H1 (cell line): ENCODE data around the gene GH2. TPM values are rescaled to one million over a fixed set of nuclear protein-coding genes. Genes with fewer than 3 reads are reported as not detected.

Experiments used
- CTCF ChIA-PET: fragments of 300-600 bp; sonication (Branson Sonifier 250); formaldehyde crosslinking; loops from one replicate; lab custom pipeline; 2021; ENCODE audit not compliant: partially characterized antibody; lab: Charles Lee
- POLR2A ChIA-PET: fragments of 300-600 bp; sonication (Branson Sonifier 250); formaldehyde crosslinking; loops from one replicate; lab custom pipeline; 2021; ENCODE audit warnings: inconsistent platforms; ENCODE audit not compliant: partially characterized antibody; lab: Charles Lee
- DNase-seq, 2 experiments: peaks; one replicate each; pipeline versions ENCODE4 v3.0.0 to v3.0.0-alpha.2; 2010 to 2022; ENCODE audit warnings: low spot score in 2 of 2, low read depth in 1 of 2, mixed read lengths in 1 of 2
- FAIRE-seq: peaks from 2 replicates; lab custom pipeline; 2011; peaks lifted over from hg19 to GRCh38; lab: Jason Lieb, UNC
- H2AFZ ChIP-seq: 2 replicates; pipeline ENCODE4 v1.8.1; 2012; ENCODE audit warnings: low read length, inconsistent platforms
- H2AK5ac ChIP-seq: 2 replicates; pipeline ENCODE4 v1.6.1; 2013; ENCODE audit warnings: low read depth, low read length
- H2BK120ac ChIP-seq: replicated peaks from 2 replicates; pipeline ENCODE3; 2013; ENCODE audit warnings: low read depth, low read length, inconsistent platforms
- H2BK12ac ChIP-seq: 2 replicates; pipeline ENCODE4 v1.6.1; 2013; ENCODE audit warnings: low read depth, low read length
- H2BK15ac ChIP-seq: 2 replicates; pipeline ENCODE4 v1.6.1; 2013; ENCODE audit warnings: low read length
- H2BK20ac ChIP-seq: 2 replicates; pipeline ENCODE4 v1.6.1; 2013; ENCODE audit warnings: low read length
- H2BK5ac ChIP-seq: 2 replicates; pipeline ENCODE4 v1.6.1; 2013; ENCODE audit warnings: low read depth, low read length
- H3K14ac ChIP-seq: 2 replicates; pipeline ENCODE4 v1.6.1; 2013; ENCODE audit warnings: inconsistent platforms; ENCODE audit not compliant: insufficient read length
- H3K18ac ChIP-seq: 2 replicates; pipeline ENCODE4 v1.6.1; 2013; ENCODE audit warnings: low read length; ENCODE audit errors: extremely low read depth
- H3K23ac ChIP-seq: 2 replicates; pipeline ENCODE4 v1.6.1; 2013; ENCODE audit warnings: inconsistent platforms; ENCODE audit not compliant: insufficient read length
- H3K23me2 ChIP-seq: 2 replicates; pipeline ENCODE4 v1.6.1; 2013; ENCODE audit warnings: low read depth, low read length
- H3K27ac ChIP-seq: 2 replicates; pipeline ENCODE4 v1.6.1; 2011; ENCODE audit warnings: low read depth, low read length, inconsistent platforms
- H3K27me3 ChIP-seq, 4 experiments: replicated peaks in 1 of 4; 1 replicate in 1 of 4; 2 replicates in 3 of 4; pipeline versions ENCODE4 v1.6.1 to v1.8.1; 2011 to 2013; ENCODE audit warnings: low read length in 3 of 4, mild to moderate bottlenecking in 3 of 4, inconsistent platforms in 2 of 4, mixed read lengths in 2 of 4, moderate library complexity in 1 of 4; ENCODE audit not compliant: control insufficient read depth in 3 of 4, insufficient read depth in 3 of 4; ENCODE audit errors: extremely low read depth in 1 of 4
- H3K36me3 ChIP-seq, 4 experiments: 2 replicates each; pipeline versions ENCODE4 v1.6.1 to v1.8.1; 2011 to 2013; ENCODE audit warnings: mild to moderate bottlenecking in 4 of 4, low read length in 3 of 4, moderate library complexity in 2 of 4, control low read depth in 1 of 4, inconsistent platforms in 1 of 4; ENCODE audit not compliant: insufficient read depth in 4 of 4, control insufficient read depth in 2 of 4
- H3K4ac ChIP-seq: replicated peaks from 2 replicates; pipeline ENCODE3; 2013; ENCODE audit warnings: low read length, low read depth, mixed read lengths, inconsistent platforms; ENCODE audit not compliant: insufficient read length
- H3K4me1 ChIP-seq, 4 experiments: replicated peaks in 1 of 4; 1 replicate in 1 of 4; 2 replicates in 3 of 4; pipeline versions ENCODE4 v1.6.1 to v1.8.1; 2011 to 2013; ENCODE audit warnings: low read length in 3 of 4, inconsistent platforms in 2 of 4, mixed read lengths in 1 of 4; ENCODE audit not compliant: insufficient read depth in 4 of 4, control insufficient read depth in 3 of 4
- H3K4me2 ChIP-seq, 2 experiments: 2 replicates each; pipeline versions ENCODE4 v1.6.1 to v1.8.1; 2011 to 2013; ENCODE audit warnings: low read depth in 2 of 2, low read length in 2 of 2, control low read depth in 1 of 2, inconsistent platforms in 1 of 2, mild to moderate bottlenecking in 1 of 2; ENCODE audit not compliant: insufficient read depth in 1 of 2
- H3K4me3 ChIP-seq, 4 experiments: fragments of 200-600, 300-600 bp in 1 of 4; sonication (generic), shearing (Covaris generic), sonication (Bioruptor Twin) in 1 of 4; 2 replicates each; pipeline versions ENCODE4 v1.5.1 to v1.8.1; 2011 to 2016; ENCODE audit warnings: low read length in 4 of 4, low read depth in 3 of 4, control low read depth in 2 of 4, inconsistent platforms in 2 of 4, mild to moderate bottlenecking in 2 of 4, mixed read lengths in 1 of 4, moderate library complexity in 1 of 4; ENCODE audit not compliant: insufficient read depth in 2 of 4; ENCODE audit errors: extremely low read depth in 1 of 4
- H3K56ac ChIP-seq: replicated peaks from 2 replicates; pipeline ENCODE3; 2013; ENCODE audit warnings: low read depth, mild to moderate bottlenecking, mixed read lengths, low read length, inconsistent platforms; ENCODE audit not compliant: insufficient read length
- H3K79me1 ChIP-seq: 2 replicates; pipeline ENCODE4 v1.6.1; 2013; ENCODE audit warnings: low read depth, low read length, control low read depth
- H3K79me2 ChIP-seq, 2 experiments: 2 replicates each; pipeline versions ENCODE4 v1.6.1 to v1.8.1; 2012 to 2013; ENCODE audit warnings: low read length in 2 of 2, mild to moderate bottlenecking in 2 of 2, inconsistent platforms in 1 of 2; ENCODE audit not compliant: insufficient read depth in 2 of 2, control insufficient read depth in 1 of 2
- H3K9ac ChIP-seq, 4 experiments: replicated peaks in 1 of 4; 1 replicate in 1 of 4; 2 replicates in 3 of 4; pipeline versions ENCODE4 v1.6.1 to v1.8.1; 2011 to 2013; ENCODE audit warnings: low read depth in 3 of 4, low read length in 3 of 4, control low read depth in 2 of 4, mild to moderate bottlenecking in 2 of 4, moderate library complexity in 2 of 4, inconsistent platforms in 1 of 4; ENCODE audit errors: extremely low read depth in 1 of 4
- H3K9me3 ChIP-seq, 2 experiments: 2 replicates each; pipeline versions ENCODE4 v1.6.1 to v1.8.1; 2012 to 2013; ENCODE audit warnings: mild to moderate bottlenecking in 2 of 2, moderate library complexity in 2 of 2, control low read depth in 1 of 2, inconsistent platforms in 1 of 2, low read depth in 1 of 2, low read length in 1 of 2, mixed read lengths in 1 of 2; ENCODE audit not compliant: insufficient read depth in 2 of 2
- H4K20me1 ChIP-seq, 2 experiments: replicated peaks in 1 of 2; 2 replicates each; pipeline versions ENCODE3 to v1.8.1; 2011 to 2013; ENCODE audit warnings: inconsistent platforms in 2 of 2, low read length in 2 of 2, mild to moderate bottlenecking in 1 of 2; ENCODE audit not compliant: insufficient read depth in 2 of 2, control insufficient read depth in 1 of 2
- H4K5ac ChIP-seq: 2 replicates; pipeline ENCODE4 v1.6.1; 2013; ENCODE audit warnings: low read length, low read depth, mixed read lengths, inconsistent platforms; ENCODE audit not compliant: insufficient read length
- H4K8ac ChIP-seq: 2 replicates; pipeline ENCODE4 v1.8.0; 2013; ENCODE audit warnings: mild to moderate bottlenecking, moderate library complexity, low read length, inconsistent platforms; ENCODE audit not compliant: insufficient read depth; ENCODE audit errors: extremely low read depth
- H4K91ac ChIP-seq: replicated peaks from 2 replicates; pipeline ENCODE3; 2013; ENCODE audit warnings: low read length, mixed read lengths, inconsistent platforms; ENCODE audit not compliant: insufficient read length
- ASH2L ChIP-seq: fragments of 200-600, 300-600 bp; sonication (generic); IDR thresholded peaks from one replicate; pipeline ENCODE4 v1.7.1; 2017; ENCODE audit warnings: low read length
- SIX5 ChIP-seq: IDR thresholded peaks from 2 replicates; pipeline ENCODE4 v1.6.1; 2011; ENCODE audit warnings: mild to moderate bottlenecking, low read depth, low read length
- WGBS, 2 experiments: shearing (Covaris generic) in 1 of 2; methylation state at CpG; one replicate each; pipeline versions ENCODE4 v1.1.6 to v1.1.7; 2013 to 2015; ENCODE audit warnings: low lambda C conversion rate in 2 of 2, mixed read lengths in 2 of 2, inconsistent platforms in 1 of 2, low coverage in 1 of 2, missing lambda C conversion rate in 1 of 2; ENCODE audit not compliant: insufficient replicate concordance in 2 of 2, insufficient coverage in 1 of 2, insufficient read length in 1 of 2; ENCODE audit errors: extremely low coverage in 1 of 2, missing lambda C conversion rate in 1 of 2; 5-methylcytosine and 5-hydroxymethylcytosine counted together
- polyA plus RNA-seq, 7 experiments: library from polyadenylated mRNA; depleted of rRNA in 3 of 7; stranded (reverse) in 5 of 7; unstranded in 2 of 7; fragments of >200 nt in 5 of 7; fragments of 200-250 nt in 2 of 7; gene quantifications; 1 replicate in 5 of 7; 2 replicates in 1 of 7; 4 replicates in 1 of 7; pipeline versions ENCODE4 v1.2.1 to v1.2.3, GENCODE V29; 2011 to 2013; ENCODE audit warnings: missing spikeins in 2 of 7, mixed read lengths in 2 of 7
- total RNA-seq: library from RNA; stranded (reverse); fragmentation: NEBNext Ultra II Directional; extraction: Animal tissue kit (Norgen Biotek cat#: 25700); gene quantifications from 2 replicates; pipeline ENCODE4 v1.2.1, GENCODE V29; 2021

The GH2 gene
- total and polyA plus RNA-seq, 2 of the 8 experiments (the other 6 are each of a cell fraction or from before 2014, with no cell fraction given) = 0.60 to 1.5 TPM

GRCh38 chr17:63842173-63842539 lies 39.6 kb downstream of the GH2 start:
- Histone ChIP-seq H3K4ac (no peak overlapping the region), H4K91ac (peak overlapping the region; percentile 14), H2BK15ac (no peak overlapping the region), H3K23me2 (peaks cover 8% of the 10 kb centered on the region), H4K5ac (peak overlapping the region; percentile 38), H3K36me3 (no peaks in the 10 kb centered on the region; a peak in 2 of 8 replicates), H3K14ac (no peak overlapping the region), H3K23ac (no peak overlapping the region), H2AK5ac (no peak overlapping the region), H3K56ac (peak overlapping the region; percentile 73), H3K79me2 (peaks cover 11 to 38% of the 10 kb centered on the region in 2 experiments), H2BK20ac (no peak overlapping the region), H2BK5ac (peak overlapping the region; percentile 73; the same call in 1 of the 2 replicates), H4K20me1 (peaks cover 0 to 4% of the 10 kb centered on the region in 2 experiments), H3K4me2 (peak overlapping the region; percentile 93), H3K4me3 (peak overlapping the region; percentile 76 to 97 (median 83)), H3K27ac (peak overlapping the region; percentile 65; the same call in 1 of the 2 replicates), H3K18ac (peak overlapping the region; percentile 24), H3K9ac (peak overlapping the region; percentile 68 to 81 (median 73)), H2AFZ (no peak overlapping the region), H3K27me3 (peaks cover 0 to 10% (median 5%) of the 10 kb centered on the region in 4 experiments; a peak in 5 of 7 replicates), H4K8ac (peak overlapping the region; percentile 51), H2BK120ac (no peak overlapping the region), H3K79me1 (peaks cover 20% of the 10 kb centered on the region), H3K9me3 (no peaks in the 10 kb centered on the region), H3K4me1 (peaks cover 3 to 28% (median 26%) of the 10 kb centered on the region in 4 experiments)
- POLR2A ChIA-PET = interaction anchor here (0.7 to 27.8 kb wide), 4 partner anchors 8 to 303 kb away, joined by 3 to 593 read pairs (median 8); partner anchors contain the start of genes CCDC47, DDX42, FTSJ3 and PSMC5
- CTCF ChIA-PET = interaction anchor here (0.6 to 1.4 kb wide), 4 partner anchors 10 to 18 kb away, joined by 4 to 7 read pairs (median 4); partner anchors contain the start of gene PSMC5
- WGBS, 2 experiments = 2% methylated on average over 14 of the region's 36 CpGs; no CpG with 5 or more reads in 1 of the 2 experiments
- peak in 1 of 2 experiments; percentile 63 for DNase-seq
- peak; percentile 10 for TF ChIP-seq ASH2L
- no peak for TF ChIP-seq SIX5
- TF ChIP-seq, all 59 proteins: peak for 1
- FAIRE-seq = no peak
- H2BK12ac ChIP-seq = no peak overlapping the region
